GM06990 (cell line): ENCODE results near the gene GOLT1A.
"Not testable (repeated sequence)": the region's sequence is repeated elsewhere in the genome, so short reads cannot be mapped to it uniquely, and the experiment has no call there.

Experiments used
- DNase-seq: peaks from one replicate; pipeline ENCODE4 v3.0.0-alpha.2; 2011; ENCODE audit not compliant: insufficient read length; ENCODE audit errors: extremely low read depth
- H3K27me3 ChIP-seq: replicated peaks from 2 replicates; pipeline ENCODE4 v1.6.0; 2011; ENCODE audit warnings: low read length; ENCODE audit not compliant: control insufficient read depth, insufficient read depth
- H3K36me3 ChIP-seq: 2 replicates; pipeline ENCODE4 v1.5.1; 2011; ENCODE audit warnings: low read length; ENCODE audit not compliant: control insufficient read depth, insufficient read depth
- H3K4me3 ChIP-seq: replicated peaks from 2 replicates; pipeline ENCODE4 v1.5.1; 2011; ENCODE audit warnings: low read depth, mild to moderate bottlenecking, control low read depth, low read length
- CTCF ChIP-seq: IDR thresholded peaks from 2 replicates; pipeline ENCODE4 v1.5.1; 2011; ENCODE audit warnings: low read length, control low read depth, mild to moderate bottlenecking, inconsistent platforms; ENCODE audit not compliant: insufficient read depth, poor library complexity, severe bottlenecking

Gene GOLT1A

GRCh38 chr1:204241914-204242313 is 28.1 kb upstream of the GOLT1A start:
- no peak for DNase-seq
- Histone ChIP-seq H3K36me3 (no peaks in the 10 kb centered on the region), H3K4me3 (no peak overlapping the region), H3K27me3 (peaks cover 2% of the 10 kb centered on the region)
- TF ChIP-seq CTCF, result no peak

GRCh38 chr1:204241050-204241449 is 27.3 kb upstream of the GOLT1A start:
- DNase-seq, result no peak
- TF ChIP-seq CTCF, result no peak
- H3K4me3 ChIP-seq, result no peak overlapping the region

GRCh38 chr1:204240233-204240632 is 26.4 kb upstream of the GOLT1A start:
- no peaks in the 10 kb centered on the region; the same call in 1 of the 2 replicates for H3K27me3 ChIP-seq
- no peak for DNase-seq
- H3K4me3 ChIP-seq, result no peak overlapping the region
- H3K36me3 ChIP-seq, result no peaks in the 10 kb centered on the region
- no peak for TF ChIP-seq CTCF

More at GRCh38 chr1:204241050-204241449, 27.3 kb upstream of the GOLT1A start:
- Histone ChIP-seq H3K36me3 (no peaks in the 10 kb centered on the region), H3K27me3 (no peaks in the 10 kb centered on the region; the same call in 1 of the 2 replicates)

- H3K36me3 ChIP-seq, H3K4me3 ChIP-seq, DNase-seq, H3K27me3 ChIP-seq: not testable (repeated sequence)
These were observed 25.6 kb upstream of the GOLT1A start for GRCh38 chr1:204239401-204239800.

GRCh38 chr1:204238520-204238919 is 24.7 kb upstream of the GOLT1A start:
- DNase-seq, result not testable (repeated sequence)

GRCh38 chr1:204237515-204237914 is 23.7 kb upstream of the GOLT1A start:
- DNase-seq, H3K4me3 ChIP-seq, H3K27me3 ChIP-seq, H3K36me3 ChIP-seq: not testable (repeated sequence)

More at GRCh38 chr1:204238520-204238919, 24.7 kb upstream of the GOLT1A start:
- not testable (repeated sequence) for H3K4me3 ChIP-seq, H3K36me3 ChIP-seq, H3K27me3 ChIP-seq

GRCh38 chr1:204232526-204232925 is 18.7 kb upstream of the GOLT1A start:
- TF ChIP-seq CTCF, result no peak
- no peaks in the 10 kb centered on the region for H3K36me3 ChIP-seq
- no peak overlapping the region for H3K4me3 ChIP-seq
- no peak for DNase-seq
- H3K27me3 ChIP-seq, result no peaks in the 10 kb centered on the region; the same call in none of the 2 replicates
